ENCODE results near the gene OR2A42. TPM values are rescaled to one million over a fixed set of nuclear protein-coding genes. Genes with fewer than 3 reads are reported as not detected.
"Not testable (repeated sequence)": the region's sequence is repeated elsewhere in the genome, so short reads cannot be mapped to it uniquely, and the experiment has no call there.

The OR2A42 gene
- total and polyA plus RNA-seq, 2 experiments from 2014 or later, result 0.06 to 0.32 TPM

DNA sequence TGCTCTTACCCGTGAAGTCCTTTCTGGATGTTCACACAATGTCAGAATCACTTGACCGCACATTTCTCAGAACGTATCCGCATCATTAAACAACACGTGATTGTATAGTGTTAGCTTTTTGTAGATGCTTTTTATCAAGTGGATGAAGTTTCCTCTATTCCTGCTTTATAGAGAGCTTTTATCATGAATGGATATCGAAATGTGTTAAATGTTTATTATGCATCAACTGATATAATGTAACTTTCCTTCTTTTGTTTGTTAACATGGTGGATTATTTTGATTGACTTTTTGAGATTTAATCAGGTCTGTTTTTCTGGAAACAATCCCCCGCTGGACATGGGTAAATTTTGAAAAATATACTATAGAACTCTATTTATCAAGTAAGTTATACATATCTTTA lies 25.3 kb upstream of the OR2A42 start, which contains the start of gene OR2A7:
Gene OR2A7 (minus strand): TSS at position 101 of the 400 bp plus-strand sequence. CDS start 5,164 bp downstream, outside the sequence.
- H3K4me1 ChIP-seq (ENCODE audit: insufficient read depth); H3K27me3 ChIP-seq (replicated peaks; ENCODE audit: insufficient read depth); in situ Hi-C loops (cut with MboI); H3K9me2 ChIP-seq (ENCODE audit: insufficient read depth); H3K4me3 ChIP-seq; H3K9me3 ChIP-seq (ENCODE audit: low read depth); DNase-seq; H3K4me2 ChIP-seq (ENCODE audit: unreplicated experiment); H3K27ac ChIP-seq; H3F3A ChIP-seq (ENCODE audit: insufficient read depth); H2AFZ ChIP-seq; H4K20me1 ChIP-seq (ENCODE audit: insufficient read depth); H3K36me3 ChIP-seq (ENCODE audit: low read depth); H3K79me2 ChIP-seq (ENCODE audit: insufficient read depth); H3K9ac ChIP-seq: not testable (repeated sequence)
- WGBS, 2 experiments (ENCODE audit: low coverage in 1 of 2, low lambda C conversion rate in 2 of 2, missing lambda C conversion rate in 2 of 2), result 91 to 92% methylated on average over 6 of the region's 7 CpGs

DNA sequence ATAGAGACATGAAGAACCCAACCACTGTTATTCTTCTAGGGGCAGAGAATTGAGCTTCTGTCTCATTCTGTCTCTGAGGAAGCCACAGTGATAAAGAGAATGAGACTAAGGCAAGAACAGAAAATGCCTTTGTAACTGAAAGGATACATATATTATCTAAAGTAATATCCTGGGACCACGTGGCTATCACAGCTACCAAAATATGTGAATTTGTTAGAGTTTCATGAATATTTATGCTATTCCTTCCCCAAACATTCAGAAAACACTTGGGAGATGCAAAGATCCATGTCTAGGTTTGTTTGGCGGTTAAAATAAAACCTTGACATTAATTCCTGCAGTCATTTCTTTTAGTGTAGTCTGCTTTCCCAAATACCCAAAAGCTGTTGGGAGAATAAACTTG lies 22.7 kb upstream of the OR2A42 start:
- no CpG with 5 or more reads among the region's 2 CpGs for whole genome bisulfite sequencing, 2 experiments (ENCODE audit: low coverage in 1 of 2, low lambda C conversion rate in 2 of 2, missing lambda C conversion rate in 2 of 2)
- not testable (repeated sequence) for H4K20me1 ChIP-seq (ENCODE audit: insufficient read depth); H3K4me1 ChIP-seq (ENCODE audit: insufficient read depth)

DNA sequence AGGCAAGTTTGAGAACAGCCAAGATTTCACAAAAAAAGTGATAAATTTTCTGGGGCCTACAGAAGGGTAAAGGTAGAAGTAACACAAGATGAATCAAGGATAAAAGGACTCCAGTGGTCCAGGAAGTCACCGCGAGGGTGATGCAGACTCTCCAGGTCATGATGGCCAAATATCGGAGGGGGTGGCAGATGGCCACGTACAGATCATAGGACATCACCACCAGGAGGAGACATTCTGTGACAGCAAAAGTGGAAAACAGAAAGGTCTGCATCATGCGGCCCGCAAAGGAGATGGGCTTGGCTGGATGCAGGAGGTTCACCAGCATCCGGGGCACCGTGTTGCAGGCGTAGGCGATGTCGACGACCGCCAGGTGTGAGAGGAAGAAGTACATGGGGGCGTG lies 19.7 kb upstream of the OR2A42 start:
- H3K9me2 ChIP-seq (ENCODE audit: insufficient read depth); H3K4me3 ChIP-seq; H4K20me1 ChIP-seq (ENCODE audit: insufficient read depth); H3K4me2 ChIP-seq (ENCODE audit: unreplicated experiment); H3K9ac ChIP-seq; H2AFZ ChIP-seq; H3K36me3 ChIP-seq (ENCODE audit: low read depth); H3K27ac ChIP-seq; H3K27me3 ChIP-seq (replicated peaks; ENCODE audit: insufficient read depth); H3K79me2 ChIP-seq (ENCODE audit: insufficient read depth); DNase-seq; in situ Hi-C loops (cut with MboI); H3K4me1 ChIP-seq (ENCODE audit: insufficient read depth); H3F3A ChIP-seq (ENCODE audit: insufficient read depth); H3K9me3 ChIP-seq (ENCODE audit: low read depth): not testable (repeated sequence)
- no CpG with 5 or more reads among the region's 14 CpGs for WGBS, 2 experiments (ENCODE audit: low coverage in 1 of 2, low lambda C conversion rate in 2 of 2, missing lambda C conversion rate in 2 of 2)

More for the DNA sequence above, 22.7 kb upstream of the OR2A42 start:
- H3K36me3 ChIP-seq (ENCODE audit: low read depth); H3K9me3 ChIP-seq (ENCODE audit: low read depth); H2AFZ ChIP-seq; H3K4me3 ChIP-seq; H3F3A ChIP-seq (ENCODE audit: insufficient read depth); H3K9ac ChIP-seq; H3K9me2 ChIP-seq (ENCODE audit: insufficient read depth); H3K79me2 ChIP-seq (ENCODE audit: insufficient read depth); H3K27me3 ChIP-seq (replicated peaks; ENCODE audit: insufficient read depth); H3K4me2 ChIP-seq (ENCODE audit: unreplicated experiment); in situ Hi-C loops (cut with MboI); DNase-seq; H3K27ac ChIP-seq: not testable (repeated sequence)

DNA sequence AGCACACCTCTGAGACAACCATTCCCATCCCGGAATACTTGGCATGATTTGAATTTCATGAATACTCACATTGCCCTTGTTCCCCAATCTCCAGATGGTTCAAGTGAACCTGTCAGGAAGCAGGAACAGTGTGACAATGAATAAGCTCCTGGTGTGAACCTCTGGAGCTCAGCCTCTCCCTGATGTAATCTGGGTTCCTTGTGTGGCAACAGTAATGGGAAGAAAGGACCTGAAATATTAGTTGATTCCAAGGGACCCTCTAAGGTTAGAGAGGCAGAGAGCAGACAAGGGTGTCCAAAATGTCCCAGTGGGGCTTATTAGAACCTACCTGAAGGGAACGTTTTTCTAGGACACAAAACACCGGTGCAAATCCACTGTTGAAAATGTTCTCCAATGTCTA lies 16.7 kb upstream of the OR2A42 start:
- no peaks in the 10 kb centered on the region for H3K9me2 ChIP-seq (ENCODE audit: insufficient read depth)
- TF ChIP-seq EZH2 (IDR thresholded peaks at IDR 0.05; ENCODE audit: insufficient read depth, poor library complexity, severe bottlenecking) (no peak), EZH2phosphoT487 (IDR thresholded peaks at IDR 0.05; ENCODE audit: insufficient read depth, low read depth) (no peak)
- WGBS, 2 experiments (ENCODE audit: low coverage in 1 of 2, low lambda C conversion rate in 2 of 2, missing lambda C conversion rate in 2 of 2), result 75 to 87% methylated on average over 3 of the region's 3 CpGs
- H3K27ac ChIP-seq, result no peak overlapping the region
- no peak overlapping the region for H2AFZ ChIP-seq
- H3K9me3 ChIP-seq (ENCODE audit: low read depth), result no peaks in the 10 kb centered on the region
- no peak overlapping the region for H3K4me2 ChIP-seq (ENCODE audit: unreplicated experiment)
- no peaks in the 10 kb centered on the region for H3K36me3 ChIP-seq (ENCODE audit: low read depth)
- no peaks in the 10 kb centered on the region for H3K79me2 ChIP-seq (ENCODE audit: insufficient read depth)
- in situ Hi-C loops (cut with MboI), result no loop called here
- H3K9ac ChIP-seq, result no peak overlapping the region
- no peaks in the 10 kb centered on the region for H3F3A ChIP-seq (ENCODE audit: insufficient read depth)
- H3K4me3 ChIP-seq, result no peak overlapping the region
- no peaks in the 10 kb centered on the region for H3K4me1 ChIP-seq (ENCODE audit: insufficient read depth)
- no peaks in the 10 kb centered on the region for H3K27me3 ChIP-seq (replicated peaks; ENCODE audit: insufficient read depth)
- peak; percentile 55 for DNase-seq
- no peaks in the 10 kb centered on the region for H4K20me1 ChIP-seq (ENCODE audit: insufficient read depth)

DNA sequence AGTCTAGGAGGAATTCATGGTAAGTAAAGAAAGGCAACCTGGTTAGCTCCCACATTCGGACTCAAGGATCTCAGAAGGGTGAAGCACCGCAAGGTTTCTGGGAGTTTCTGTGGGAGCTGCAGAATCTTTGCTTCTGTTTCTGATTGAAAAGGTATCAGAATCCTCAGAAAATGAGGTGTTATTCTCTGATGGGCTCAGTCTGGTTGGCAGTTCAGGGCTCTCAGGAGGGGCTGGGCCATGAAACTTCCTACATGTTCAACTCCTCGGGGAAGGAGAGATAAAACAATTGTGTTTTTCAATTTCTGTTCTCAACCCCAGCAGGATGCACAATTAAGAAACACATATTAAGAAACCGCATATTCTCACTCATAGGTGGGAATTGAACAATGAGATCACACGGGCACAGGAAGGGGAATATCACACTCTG lies 16.1 kb upstream of the OR2A42 start:
- Histone ChIP-seq H3K27me3 (replicated peaks; ENCODE audit: insufficient read depth) (no peaks in the 10 kb centered on the region), H3K4me3 (no peak overlapping the region), H3K9ac (no peak overlapping the region), H3K27ac (no peak overlapping the region), H3K36me3 (ENCODE audit: low read depth) (no peaks in the 10 kb centered on the region), H3K79me2 (ENCODE audit: insufficient read depth) (no peaks in the 10 kb centered on the region), H3K4me2 (ENCODE audit: unreplicated experiment) (no peak overlapping the region), H3F3A (ENCODE audit: insufficient read depth) (no peaks in the 10 kb centered on the region), H4K20me1 (ENCODE audit: insufficient read depth) (no peaks in the 10 kb centered on the region), H2AFZ (no peak overlapping the region), H3K4me1 (ENCODE audit: insufficient read depth) (no peaks in the 10 kb centered on the region), H3K9me3 (ENCODE audit: low read depth) (no peaks in the 10 kb centered on the region), H3K9me2 (ENCODE audit: insufficient read depth) (no peaks in the 10 kb centered on the region)
- DNase-seq, result no peak
- WGBS, 2 experiments (ENCODE audit: low coverage in 1 of 2, low lambda C conversion rate in 2 of 2, missing lambda C conversion rate in 2 of 2), result 77 to 85% methylated on average over 5 of the region's 5 CpGs
- TF ChIP-seq EZH2phosphoT487 (IDR thresholded peaks at IDR 0.05; ENCODE audit: insufficient read depth, low read depth) (no peak), EZH2 (IDR thresholded peaks at IDR 0.05; ENCODE audit: insufficient read depth, poor library complexity, severe bottlenecking) (no peak)
- in situ Hi-C loops (cut with MboI), result no loop called here

DNA sequence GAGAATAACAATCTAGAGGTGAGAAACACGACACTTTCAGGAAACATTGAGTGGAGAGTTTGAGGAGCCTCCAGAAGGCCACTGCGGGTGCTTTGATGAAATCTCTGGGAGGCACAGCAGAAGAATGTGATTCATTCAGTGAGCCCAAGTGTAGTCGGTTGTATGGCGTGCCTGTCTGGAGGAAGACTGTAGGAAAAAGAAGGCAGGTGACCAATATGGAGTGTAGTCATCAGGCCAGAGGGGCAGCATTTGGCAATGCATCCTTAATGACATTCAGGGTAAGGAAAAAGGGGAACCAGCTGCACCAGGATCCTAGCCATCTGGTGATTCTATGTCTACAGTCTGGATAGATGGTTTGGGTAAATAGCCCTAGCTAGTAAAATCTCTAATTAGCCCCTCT lies 12.9 kb upstream of the OR2A42 start:
- H3K36me3 ChIP-seq (ENCODE audit: low read depth), result not testable (repeated sequence)

DNA sequence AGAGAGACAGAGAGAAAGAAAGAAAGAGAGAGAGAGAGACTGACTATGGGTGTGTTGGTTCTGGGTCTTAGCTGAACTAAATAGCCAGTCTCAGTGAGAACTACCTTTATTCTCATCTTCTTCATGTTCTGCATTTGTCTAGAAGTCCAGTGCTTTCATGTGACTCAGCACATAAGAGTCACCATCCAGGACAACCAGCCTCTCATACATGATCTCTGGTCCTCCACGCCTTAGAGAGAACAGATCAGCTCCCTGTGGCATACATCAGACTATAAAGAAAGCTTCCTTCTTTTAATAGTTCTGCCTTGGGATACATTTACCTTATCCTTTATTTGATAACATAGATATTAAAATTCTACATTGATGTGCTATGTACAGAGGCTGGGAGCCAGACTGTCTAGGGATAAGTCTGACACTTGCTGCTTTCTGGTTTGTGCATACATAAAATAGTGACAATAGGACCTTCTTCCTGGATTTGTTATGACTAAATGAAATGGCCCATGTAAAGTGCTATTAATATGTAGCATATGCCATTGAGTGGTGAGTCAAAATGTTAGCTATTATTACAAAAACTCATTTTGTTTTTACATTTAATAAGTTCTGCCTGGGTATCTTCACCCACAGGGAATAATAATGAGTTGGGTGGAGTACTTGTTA lies 8.4 kb upstream of the OR2A42 start:
- H3K27ac ChIP-seq; H3K36me3 ChIP-seq (ENCODE audit: low read depth); H3K4me2 ChIP-seq (ENCODE audit: unreplicated experiment); H3K4me3 ChIP-seq; H3K4me1 ChIP-seq (ENCODE audit: insufficient read depth); H3K9me3 ChIP-seq (ENCODE audit: low read depth); H2AFZ ChIP-seq; H3K9ac ChIP-seq; in situ Hi-C loops (cut with MboI); H3K27me3 ChIP-seq (replicated peaks; ENCODE audit: insufficient read depth); DNase-seq; H3K9me2 ChIP-seq (ENCODE audit: insufficient read depth); H4K20me1 ChIP-seq (ENCODE audit: insufficient read depth); H3K79me2 ChIP-seq (ENCODE audit: insufficient read depth); H3F3A ChIP-seq (ENCODE audit: insufficient read depth): not testable (repeated sequence)
- WGBS, 2 experiments (ENCODE audit: low coverage in 1 of 2, low lambda C conversion rate in 2 of 2, missing lambda C conversion rate in 2 of 2), result no CpG with 5 or more reads among the region's 1 CpG

More for the DNA sequence above, 12.9 kb upstream of the OR2A42 start:
- H3F3A ChIP-seq (ENCODE audit: insufficient read depth); H3K27me3 ChIP-seq (replicated peaks; ENCODE audit: insufficient read depth); H3K9me2 ChIP-seq (ENCODE audit: insufficient read depth); H3K9ac ChIP-seq; H3K4me1 ChIP-seq (ENCODE audit: insufficient read depth); H3K79me2 ChIP-seq (ENCODE audit: insufficient read depth); H3K9me3 ChIP-seq (ENCODE audit: low read depth); H2AFZ ChIP-seq; in situ Hi-C loops (cut with MboI); H4K20me1 ChIP-seq (ENCODE audit: insufficient read depth); H3K27ac ChIP-seq; H3K4me3 ChIP-seq; H3K4me2 ChIP-seq (ENCODE audit: unreplicated experiment); DNase-seq: not testable (repeated sequence)
- no CpG with 5 or more reads among the region's 4 CpGs for WGBS, 2 experiments (ENCODE audit: low coverage in 1 of 2, low lambda C conversion rate in 2 of 2, missing lambda C conversion rate in 2 of 2)
